Vagina (tissue), 2 donors: ENCODE measurements around the gene TBCD.

Source experiments
- POLR2A ChIP-seq, 2 donors: fragments of 450-650 bp; IDR thresholded peaks; one replicate each; pipeline ENCODE4 v1.6.1; 2017; ENCODE audit warnings: antibody characterized with exemption in 2 of 2, mild to moderate bottlenecking in 2 of 2, moderate library complexity in 2 of 2
- TF ChIP-seq, protein P1 (sequence below), 3 experiments: fragments of 450-650 bp in 2 of 3; fragments of 200-600 bp in 1 of 3; sonication (generic) in 1 of 3; IDR thresholded peaks; one replicate each; pipeline ENCODE4 v1.5.1; 2017 to 2019; ENCODE audit warnings: antibody characterized with exemption in 3 of 3, mild to moderate bottlenecking in 2 of 3, moderate library complexity in 2 of 3

GRCh38 chr17:82780195-82780594 lies 28.3 kb downstream of the TBCD start:
- no peak for TF ChIP-seq POLR2A (IDR thresholded peaks at IDR 0.05)
- TF ChIP-seq, protein P1, sequence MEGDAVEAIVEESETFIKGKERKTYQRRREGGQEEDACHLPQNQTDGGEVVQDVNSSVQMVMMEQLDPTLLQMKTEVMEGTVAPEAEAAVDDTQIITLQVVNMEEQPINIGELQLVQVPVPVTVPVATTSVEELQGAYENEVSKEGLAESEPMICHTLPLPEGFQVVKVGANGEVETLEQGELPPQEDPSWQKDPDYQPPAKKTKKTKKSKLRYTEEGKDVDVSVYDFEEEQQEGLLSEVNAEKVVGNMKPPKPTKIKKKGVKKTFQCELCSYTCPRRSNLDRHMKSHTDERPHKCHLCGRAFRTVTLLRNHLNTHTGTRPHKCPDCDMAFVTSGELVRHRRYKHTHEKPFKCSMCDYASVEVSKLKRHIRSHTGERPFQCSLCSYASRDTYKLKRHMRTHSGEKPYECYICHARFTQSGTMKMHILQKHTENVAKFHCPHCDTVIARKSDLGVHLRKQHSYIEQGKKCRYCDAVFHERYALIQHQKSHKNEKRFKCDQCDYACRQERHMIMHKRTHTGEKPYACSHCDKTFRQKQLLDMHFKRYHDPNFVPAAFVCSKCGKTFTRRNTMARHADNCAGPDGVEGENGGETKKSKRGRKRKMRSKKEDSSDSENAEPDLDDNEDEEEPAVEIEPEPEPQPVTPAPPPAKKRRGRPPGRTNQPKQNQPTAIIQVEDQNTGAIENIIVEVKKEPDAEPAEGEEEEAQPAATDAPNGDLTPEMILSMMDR (IDR thresholded peaks at IDR 0.05), result no peak
